HG02852 (cell line): Measurements from ENCODE around the gene CPE.

Experiments used
- ATAC-seq: cut with Tn5 transposase; IDR thresholded peaks from one replicate; pipeline ENCODE4 v1.9.1; 2021; ENCODE audit warnings: mild to moderate bottlenecking, moderate library complexity; ENCODE audit not compliant: unreplicated experiment

Gene CPE

GRCh38 chr4:165364452-165365080 lies 14.2 kb upstream of the CPE start:
- no peak for ATAC-seq

- ATAC-seq = no peak
These were observed 11.8 kb upstream of the CPE start for GRCh38 chr4:165367040-165367439.

GRCh38 chr4:165368114-165368513 lies 10.7 kb upstream of the CPE start:
- no peak for ATAC-seq

- ATAC-seq = no peak
These were observed 10.2 kb upstream of the CPE start for GRCh38 chr4:165368567-165368966.

GRCh38 chr4:165369522-165369921 lies 9.3 kb upstream of the CPE start:
- ATAC-seq = no peak

GRCh38 chr4:165370530-165370929 lies 8.3 kb upstream of the CPE start:
- ATAC-seq = no peak

- ATAC-seq = no peak
These were observed 3.3 kb upstream of the CPE start for GRCh38 chr4:165375465-165375864.

- ATAC-seq = no peak
These were observed 437 bp upstream of the CPE start for GRCh38 chr4:165378398-165378744.

- ATAC-seq = no peak
These were observed 863 bp downstream of the CPE start for GRCh38 chr4:165379678-165380064.

- ATAC-seq = no peak
These were observed 2.0 kb downstream of the CPE start for GRCh38 chr4:165380805-165381204.

GRCh38 chr4:165381821-165382373 lies 3.1 kb downstream of the CPE start:
- no peak for ATAC-seq

- ATAC-seq = no peak
These were observed 3.8 kb downstream of the CPE start for GRCh38 chr4:165382640-165383039.

- no peak for ATAC-seq
These were observed 4.8 kb downstream of the CPE start for GRCh38 chr4:165383591-165384073.

GRCh38 chr4:165384186-165384585 lies 5.4 kb downstream of the CPE start:
- ATAC-seq = no peak

GRCh38 chr4:165384598-165384997 lies 5.8 kb downstream of the CPE start:
- no peak for ATAC-seq

GRCh38 chr4:165385126-165385525 lies 6.3 kb downstream of the CPE start:
- ATAC-seq = no peak

GRCh38 chr4:165386328-165386727 lies 7.5 kb downstream of the CPE start:
- no peak for ATAC-seq

GRCh38 chr4:165388756-165389155 lies 9.9 kb downstream of the CPE start:
- no peak for ATAC-seq

GRCh38 chr4:165393051-165393450 lies 14.2 kb downstream of the CPE start:
- ATAC-seq = no peak

- ATAC-seq = no peak
These were observed 14.9 kb downstream of the CPE start for GRCh38 chr4:165393704-165394103.

- no peak for ATAC-seq
These were observed 15.5 kb downstream of the CPE start for GRCh38 chr4:165394275-165394674.

- peak; percentile 65 for ATAC-seq
These were observed 19.8 kb downstream of the CPE start for GRCh38 chr4:165398570-165398969.

- no peak for ATAC-seq
These were observed 23.6 kb downstream of the CPE start for GRCh38 chr4:165402375-165402774.
